ENCODE measurements around the gene ANKRD42. TPM values are rescaled to one million over a fixed set of nuclear protein-coding genes. Genes with fewer than 3 reads are reported as not detected.

The ANKRD42 gene
- total and polyA plus RNA-seq, 2 experiments from 2014 or later = 5.3 to 5.7 TPM

DNA sequence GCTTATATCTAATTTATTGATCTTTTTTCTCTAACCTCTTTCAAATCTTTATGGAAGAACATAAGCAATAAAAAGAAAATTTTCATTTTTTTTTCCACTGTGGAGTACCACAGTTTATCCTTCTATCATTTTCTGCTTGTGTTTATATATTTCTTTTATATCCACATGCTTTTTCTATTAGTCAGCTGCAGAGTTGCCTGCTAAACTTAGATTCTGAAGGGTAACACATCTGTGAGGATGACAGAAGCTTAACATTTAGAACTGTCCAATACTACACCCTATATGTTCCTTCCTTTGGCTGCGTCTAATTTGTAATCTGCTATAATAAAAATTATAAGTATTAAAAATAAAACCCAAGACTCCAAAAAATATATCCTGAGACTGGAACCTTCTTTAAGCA, 71.8 kb downstream of the ANKRD42 start:
- Histone ChIP-seq H2AFZ (no peak overlapping the region), H3K36me3 (ENCODE audit: insufficient read depth) (peaks cover 32% of the 10 kb centered on the region), H3K4me1 (ENCODE audit: insufficient read depth) (no peaks in the 10 kb centered on the region), H3K4me3 (no peak overlapping the region), H4K20me1 (replicated peaks; ENCODE audit: insufficient read depth) (peaks cover 9% of the 10 kb centered on the region), H3K4me2 (no peak overlapping the region), H3F3A (replicated peaks; ENCODE audit: low read depth) (no peaks in the 10 kb centered on the region), H3K27me3 (ENCODE audit: insufficient read depth) (no peaks in the 10 kb centered on the region), H3K9me2 (ENCODE audit: insufficient read depth) (no peaks in the 10 kb centered on the region), H3K27ac (ENCODE audit: low read depth) (no peak overlapping the region), H3K79me2 (replicated peaks; ENCODE audit: insufficient read depth) (peaks cover 17% of the 10 kb centered on the region)
- Mint-ChIP-seq H3K4me3 (no peak overlapping the region), H3K27ac (no peak overlapping the region), H3K9me3 (no peaks in the 10 kb centered on the region), H3K4me1 (no peaks in the 10 kb centered on the region), H3K27me3 (ENCODE audit: insufficient read depth, low read depth, poor library complexity) (peaks cover 2% of the 10 kb centered on the region), H3K36me3 (ENCODE audit: low read depth) (peaks cover 58% of the 10 kb centered on the region)
- ATAC-seq (no peak), DNase-seq (ENCODE audit: low spot score) (no peak)
- TF ChIP-seq ZNF331 (CRISPR knock-in tag; IDR thresholded peaks at IDR 0.05; ENCODE audit: low read depth) (no peak), NANOG (IDR thresholded peaks at IDR 0.05; ENCODE audit: borderline replicate concordance) (no peak), EZH2 (IDR thresholded peaks at IDR 0.05; ENCODE audit: low read depth, unreplicated experiment) (no peak), POLR2AphosphoS5 (IDR thresholded peaks at IDR 0.05; ENCODE audit: low read depth) (no peak), EZH2phosphoT487 (IDR thresholded peaks at IDR 0.05; ENCODE audit: unreplicated experiment) (no peak), ZNF114 (CRISPR knock-in tag; IDR thresholded peaks at IDR 0.05) (no peak), STAT1 (IDR thresholded peaks at IDR 0.05; ENCODE audit: unreplicated experiment) (no peak), CREB1 (CRISPR knock-in tag; IDR thresholded peaks at IDR 0.05; ENCODE audit: low read depth) (no peak), JUNB (IDR thresholded peaks at IDR 0.05; ENCODE audit: unreplicated experiment) (no peak)
- TF ChIP-seq, protein P1, sequence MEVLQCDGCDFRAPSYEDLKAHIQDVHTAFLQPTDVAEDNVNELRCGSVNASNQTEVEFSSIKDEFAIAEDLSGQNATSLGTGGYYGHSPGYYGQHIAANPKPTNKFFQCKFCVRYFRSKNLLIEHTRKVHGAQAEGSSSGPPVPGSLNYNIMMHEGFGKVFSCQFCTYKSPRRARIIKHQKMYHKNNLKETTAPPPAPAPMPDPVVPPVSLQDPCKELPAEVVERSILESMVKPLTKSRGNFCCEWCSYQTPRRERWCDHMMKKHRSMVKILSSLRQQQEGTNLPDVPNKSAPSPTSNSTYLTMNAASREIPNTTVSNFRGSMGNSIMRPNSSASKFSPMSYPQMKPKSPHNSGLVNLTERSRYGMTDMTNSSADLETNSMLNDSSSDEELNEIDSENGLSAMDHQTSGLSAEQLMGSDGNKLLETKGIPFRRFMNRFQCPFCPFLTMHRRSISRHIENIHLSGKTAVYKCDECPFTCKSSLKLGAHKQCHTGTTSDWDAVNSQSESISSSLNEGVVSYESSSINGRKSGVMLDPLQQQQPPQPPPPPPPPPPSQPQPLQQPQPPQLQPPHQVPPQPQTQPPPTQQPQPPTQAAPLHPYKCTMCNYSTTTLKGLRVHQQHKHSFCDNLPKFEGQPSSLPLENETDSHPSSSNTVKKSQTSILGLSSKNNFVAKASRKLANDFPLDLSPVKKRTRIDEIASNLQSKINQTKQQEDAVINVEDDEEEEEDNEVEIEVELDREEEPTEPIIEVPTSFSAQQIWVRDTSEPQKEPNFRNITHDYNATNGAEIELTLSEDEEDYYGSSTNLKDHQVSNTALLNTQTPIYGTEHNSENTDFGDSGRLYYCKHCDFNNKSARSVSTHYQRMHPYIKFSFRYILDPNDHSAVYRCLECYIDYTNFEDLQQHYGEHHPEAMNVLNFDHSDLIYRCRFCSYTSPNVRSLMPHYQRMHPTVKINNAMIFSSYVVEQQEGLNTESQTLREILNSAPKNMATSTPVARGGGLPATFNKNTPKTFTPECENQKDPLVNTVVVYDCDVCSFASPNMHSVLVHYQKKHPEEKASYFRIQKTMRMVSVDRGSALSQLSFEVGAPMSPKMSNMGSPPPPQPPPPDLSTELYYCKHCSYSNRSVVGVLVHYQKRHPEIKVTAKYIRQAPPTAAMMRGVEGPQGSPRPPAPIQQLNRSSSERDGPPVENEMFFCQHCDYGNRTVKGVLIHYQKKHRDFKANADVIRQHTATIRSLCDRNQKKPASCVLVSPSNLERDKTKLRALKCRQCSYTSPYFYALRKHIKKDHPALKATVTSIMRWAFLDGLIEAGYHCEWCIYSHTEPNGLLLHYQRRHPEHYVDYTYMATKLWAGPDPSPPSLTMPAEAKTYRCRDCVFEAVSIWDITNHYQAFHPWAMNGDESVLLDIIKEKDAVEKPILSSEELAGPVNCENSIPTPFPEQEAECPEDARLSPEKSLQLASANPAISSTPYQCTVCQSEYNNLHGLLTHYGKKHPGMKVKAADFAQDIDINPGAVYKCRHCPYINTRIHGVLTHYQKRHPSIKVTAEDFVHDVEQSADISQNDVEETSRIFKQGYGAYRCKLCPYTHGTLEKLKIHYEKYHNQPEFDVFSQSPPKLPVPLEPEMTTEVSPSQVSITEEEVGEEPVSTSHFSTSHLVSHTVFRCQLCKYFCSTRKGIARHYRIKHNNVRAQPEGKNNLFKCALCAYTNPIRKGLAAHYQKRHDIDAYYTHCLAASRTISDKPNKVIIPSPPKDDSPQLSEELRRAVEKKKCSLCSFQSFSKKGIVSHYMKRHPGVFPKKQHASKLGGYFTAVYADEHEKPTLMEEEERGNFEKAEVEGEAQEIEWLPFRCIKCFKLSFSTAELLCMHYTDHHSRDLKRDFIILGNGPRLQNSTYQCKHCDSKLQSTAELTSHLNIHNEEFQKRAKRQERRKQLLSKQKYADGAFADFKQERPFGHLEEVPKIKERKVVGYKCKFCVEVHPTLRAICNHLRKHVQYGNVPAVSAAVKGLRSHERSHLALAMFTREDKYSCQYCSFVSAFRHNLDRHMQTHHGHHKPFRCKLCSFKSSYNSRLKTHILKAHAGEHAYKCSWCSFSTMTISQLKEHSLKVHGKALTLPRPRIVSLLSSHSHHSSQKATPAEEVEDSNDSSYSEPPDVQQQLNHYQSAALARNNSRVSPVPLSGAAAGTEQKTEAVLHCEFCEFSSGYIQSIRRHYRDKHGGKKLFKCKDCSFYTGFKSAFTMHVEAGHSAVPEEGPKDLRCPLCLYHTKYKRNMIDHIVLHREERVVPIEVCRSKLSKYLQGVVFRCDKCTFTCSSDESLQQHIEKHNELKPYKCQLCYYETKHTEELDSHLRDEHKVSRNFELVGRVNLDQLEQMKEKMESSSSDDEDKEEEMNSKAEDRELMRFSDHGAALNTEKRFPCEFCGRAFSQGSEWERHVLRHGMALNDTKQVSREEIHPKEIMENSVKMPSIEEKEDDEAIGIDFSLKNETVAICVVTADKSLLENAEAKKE (CRISPR knock-in tag; IDR thresholded peaks at IDR 0.05) = no peak
- TF ChIP-seq, protein P2, sequence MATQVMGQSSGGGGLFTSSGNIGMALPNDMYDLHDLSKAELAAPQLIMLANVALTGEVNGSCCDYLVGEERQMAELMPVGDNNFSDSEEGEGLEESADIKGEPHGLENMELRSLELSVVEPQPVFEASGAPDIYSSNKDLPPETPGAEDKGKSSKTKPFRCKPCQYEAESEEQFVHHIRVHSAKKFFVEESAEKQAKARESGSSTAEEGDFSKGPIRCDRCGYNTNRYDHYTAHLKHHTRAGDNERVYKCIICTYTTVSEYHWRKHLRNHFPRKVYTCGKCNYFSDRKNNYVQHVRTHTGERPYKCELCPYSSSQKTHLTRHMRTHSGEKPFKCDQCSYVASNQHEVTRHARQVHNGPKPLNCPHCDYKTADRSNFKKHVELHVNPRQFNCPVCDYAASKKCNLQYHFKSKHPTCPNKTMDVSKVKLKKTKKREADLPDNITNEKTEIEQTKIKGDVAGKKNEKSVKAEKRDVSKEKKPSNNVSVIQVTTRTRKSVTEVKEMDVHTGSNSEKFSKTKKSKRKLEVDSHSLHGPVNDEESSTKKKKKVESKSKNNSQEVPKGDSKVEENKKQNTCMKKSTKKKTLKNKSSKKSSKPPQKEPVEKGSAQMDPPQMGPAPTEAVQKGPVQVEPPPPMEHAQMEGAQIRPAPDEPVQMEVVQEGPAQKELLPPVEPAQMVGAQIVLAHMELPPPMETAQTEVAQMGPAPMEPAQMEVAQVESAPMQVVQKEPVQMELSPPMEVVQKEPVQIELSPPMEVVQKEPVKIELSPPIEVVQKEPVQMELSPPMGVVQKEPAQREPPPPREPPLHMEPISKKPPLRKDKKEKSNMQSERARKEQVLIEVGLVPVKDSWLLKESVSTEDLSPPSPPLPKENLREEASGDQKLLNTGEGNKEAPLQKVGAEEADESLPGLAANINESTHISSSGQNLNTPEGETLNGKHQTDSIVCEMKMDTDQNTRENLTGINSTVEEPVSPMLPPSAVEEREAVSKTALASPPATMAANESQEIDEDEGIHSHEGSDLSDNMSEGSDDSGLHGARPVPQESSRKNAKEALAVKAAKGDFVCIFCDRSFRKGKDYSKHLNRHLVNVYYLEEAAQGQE (IDR thresholded peaks at IDR 0.05; ENCODE audit: unreplicated experiment) = no peak
- TF ChIP-seq, protein P3, sequence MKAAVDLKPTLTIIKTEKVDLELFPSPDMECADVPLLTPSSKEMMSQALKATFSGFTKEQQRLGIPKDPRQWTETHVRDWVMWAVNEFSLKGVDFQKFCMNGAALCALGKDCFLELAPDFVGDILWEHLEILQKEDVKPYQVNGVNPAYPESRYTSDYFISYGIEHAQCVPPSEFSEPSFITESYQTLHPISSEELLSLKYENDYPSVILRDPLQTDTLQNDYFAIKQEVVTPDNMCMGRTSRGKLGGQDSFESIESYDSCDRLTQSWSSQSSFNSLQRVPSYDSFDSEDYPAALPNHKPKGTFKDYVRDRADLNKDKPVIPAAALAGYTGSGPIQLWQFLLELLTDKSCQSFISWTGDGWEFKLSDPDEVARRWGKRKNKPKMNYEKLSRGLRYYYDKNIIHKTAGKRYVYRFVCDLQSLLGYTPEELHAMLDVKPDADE (IDR thresholded peaks at IDR 0.05) = no peak
- TF ChIP-seq, protein P4, sequence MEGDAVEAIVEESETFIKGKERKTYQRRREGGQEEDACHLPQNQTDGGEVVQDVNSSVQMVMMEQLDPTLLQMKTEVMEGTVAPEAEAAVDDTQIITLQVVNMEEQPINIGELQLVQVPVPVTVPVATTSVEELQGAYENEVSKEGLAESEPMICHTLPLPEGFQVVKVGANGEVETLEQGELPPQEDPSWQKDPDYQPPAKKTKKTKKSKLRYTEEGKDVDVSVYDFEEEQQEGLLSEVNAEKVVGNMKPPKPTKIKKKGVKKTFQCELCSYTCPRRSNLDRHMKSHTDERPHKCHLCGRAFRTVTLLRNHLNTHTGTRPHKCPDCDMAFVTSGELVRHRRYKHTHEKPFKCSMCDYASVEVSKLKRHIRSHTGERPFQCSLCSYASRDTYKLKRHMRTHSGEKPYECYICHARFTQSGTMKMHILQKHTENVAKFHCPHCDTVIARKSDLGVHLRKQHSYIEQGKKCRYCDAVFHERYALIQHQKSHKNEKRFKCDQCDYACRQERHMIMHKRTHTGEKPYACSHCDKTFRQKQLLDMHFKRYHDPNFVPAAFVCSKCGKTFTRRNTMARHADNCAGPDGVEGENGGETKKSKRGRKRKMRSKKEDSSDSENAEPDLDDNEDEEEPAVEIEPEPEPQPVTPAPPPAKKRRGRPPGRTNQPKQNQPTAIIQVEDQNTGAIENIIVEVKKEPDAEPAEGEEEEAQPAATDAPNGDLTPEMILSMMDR (conservative IDR thresholded peaks at IDR 0.05; ENCODE audit: low read depth in 2 of 2) = no peak

Measured in GM23338 (cell line).